NCI-H1436 treated with DMSO at 0.1 percent for 48 hours (cell line): ENCODE data around the gene TANGO6.

Source experiments
- DNase-seq: peaks from one replicate; lab custom pipeline; 2025; lab: John Stamatoyannopoulos, UW

TANGO6 gene

GRCh38 chr16:68843482-68844210 lies at the start of gene TANGO6:
TSS of gene TANGO6 (plus strand) at chr16:68843531. CDS start at chr16:68843618, 87 bp downstream.
- peak; percentile 7 for DNase-seq

DNA sequence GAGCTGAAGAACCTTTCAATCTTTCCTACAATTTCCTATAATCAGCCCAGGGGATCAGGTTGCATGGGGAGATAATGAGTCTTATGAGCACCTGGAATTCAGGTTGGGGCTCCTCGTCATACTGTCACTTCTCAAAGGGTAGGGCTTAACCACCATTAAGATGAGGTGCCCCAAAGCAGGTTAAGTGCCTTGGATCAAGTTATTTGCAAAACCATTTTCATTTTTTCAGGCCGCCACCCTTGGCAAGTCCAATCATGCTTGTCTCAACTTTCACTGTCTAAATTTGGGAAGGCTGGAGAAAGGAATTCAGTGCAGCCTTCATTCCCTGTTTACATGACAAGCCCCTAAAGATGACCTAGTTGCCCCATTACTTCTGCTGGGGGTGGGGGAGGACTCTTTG lies 44.9 kb upstream of the TANGO6 start:
- peak; percentile 9 for DNase-seq

GRCh38 chr16:68800257-68800875 lies 43.0 kb upstream of the TANGO6 start:
- no peak for DNase-seq

GRCh38 chr16:68802190-68802589 lies 41.1 kb upstream of the TANGO6 start:
- no peak for DNase-seq

DNA sequence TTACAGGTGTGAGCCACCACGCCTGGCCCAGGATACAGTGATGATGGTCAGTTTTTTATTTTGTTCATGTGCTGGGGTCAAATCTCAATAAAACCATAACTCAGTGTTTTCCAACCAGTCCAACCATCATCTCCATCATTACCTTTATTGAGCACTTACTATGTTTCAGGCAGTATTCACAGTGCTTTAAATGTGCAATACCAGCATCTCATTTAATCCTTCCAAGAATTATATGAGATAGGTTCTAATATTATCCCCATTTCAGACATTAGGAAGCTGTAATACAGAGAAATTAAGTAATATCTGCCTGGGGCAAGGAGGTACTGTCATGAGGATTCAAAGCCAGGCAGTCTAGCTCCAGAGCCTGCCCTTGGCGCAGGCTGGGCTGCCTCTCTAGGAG lies 36.9 kb upstream of the TANGO6 start:
- DNase-seq: no peak

DNA sequence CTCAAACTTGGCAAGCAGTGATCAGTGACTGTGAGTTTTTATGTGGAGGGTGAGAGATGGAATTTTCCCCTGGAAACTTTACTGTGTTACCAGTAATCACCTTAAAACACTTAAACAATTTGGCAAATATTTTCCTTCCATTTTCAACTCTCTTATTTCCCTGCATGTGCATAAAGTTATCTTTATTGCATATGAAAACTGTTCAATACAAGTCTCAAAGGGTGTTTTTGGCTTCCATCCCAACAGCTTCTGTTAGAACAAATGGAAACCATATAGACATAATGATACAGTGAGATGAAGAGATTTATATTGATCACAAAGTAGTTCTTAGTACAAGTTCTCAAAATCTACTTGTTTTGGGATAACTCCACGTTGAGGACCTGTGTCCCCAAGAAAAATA lies 36.4 kb upstream of the TANGO6 start:
- no peak for DNase-seq

DNA sequence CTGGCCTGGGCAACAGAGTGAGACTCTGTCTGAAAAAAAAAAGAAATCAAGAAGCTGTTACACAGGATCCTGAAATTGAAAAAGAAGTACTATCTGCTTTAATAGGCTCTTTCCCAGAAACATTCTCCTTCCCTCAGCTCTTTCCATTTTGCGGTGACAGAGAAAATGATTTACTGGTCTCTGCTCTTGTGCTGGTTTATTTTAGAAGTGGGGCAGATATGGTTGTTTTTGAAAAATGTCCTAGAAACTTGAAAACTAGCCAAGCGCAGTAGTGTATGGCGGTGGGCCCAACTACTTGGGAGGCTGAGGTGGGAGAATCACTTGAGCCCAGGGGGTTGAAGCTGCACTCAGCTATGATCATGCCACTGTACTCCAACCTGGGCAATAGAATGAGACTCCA lies 28.8 kb upstream of the TANGO6 start:
- no peak for DNase-seq

DNA sequence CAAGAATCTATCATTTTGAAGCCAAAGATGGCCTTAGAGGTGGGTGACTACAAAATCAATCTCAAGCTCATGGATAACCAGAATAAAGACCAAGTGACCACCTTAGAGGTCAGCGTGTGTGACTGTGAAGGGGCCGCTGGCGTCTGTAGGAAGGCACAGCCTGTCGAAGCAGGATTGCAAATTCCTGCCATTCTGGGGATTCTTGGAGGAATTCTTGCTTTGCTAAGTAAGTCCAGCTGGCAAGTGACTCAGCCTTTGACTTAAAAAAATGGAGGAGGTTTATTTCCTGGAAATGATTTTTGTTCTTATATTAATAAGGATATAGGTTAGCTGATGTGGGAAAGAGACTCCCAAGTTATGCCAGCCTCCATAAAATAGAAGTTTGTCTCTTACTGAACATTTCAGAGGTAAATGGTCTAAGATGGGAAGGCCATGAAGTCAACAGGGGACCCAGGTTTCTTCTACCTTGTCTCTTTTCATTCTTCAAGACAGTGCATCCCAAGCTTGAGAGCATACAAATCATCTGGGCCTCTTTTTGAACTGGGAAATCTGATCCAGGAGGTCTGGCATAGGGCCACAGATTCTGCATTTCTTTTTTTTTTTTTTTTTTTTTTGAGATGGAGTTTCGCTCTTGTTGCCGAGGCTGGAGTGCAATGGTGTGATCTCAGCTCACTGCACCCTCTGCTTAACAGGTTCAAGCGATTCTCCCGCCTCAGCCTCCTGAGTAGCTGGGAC lies 19.8 kb upstream of the TANGO6 start:
- no peak for DNase-seq

- no peak for DNase-seq
Observed at GRCh38 chr16:68825427-68825826, 17.9 kb upstream of the TANGO6 start.

DNA sequence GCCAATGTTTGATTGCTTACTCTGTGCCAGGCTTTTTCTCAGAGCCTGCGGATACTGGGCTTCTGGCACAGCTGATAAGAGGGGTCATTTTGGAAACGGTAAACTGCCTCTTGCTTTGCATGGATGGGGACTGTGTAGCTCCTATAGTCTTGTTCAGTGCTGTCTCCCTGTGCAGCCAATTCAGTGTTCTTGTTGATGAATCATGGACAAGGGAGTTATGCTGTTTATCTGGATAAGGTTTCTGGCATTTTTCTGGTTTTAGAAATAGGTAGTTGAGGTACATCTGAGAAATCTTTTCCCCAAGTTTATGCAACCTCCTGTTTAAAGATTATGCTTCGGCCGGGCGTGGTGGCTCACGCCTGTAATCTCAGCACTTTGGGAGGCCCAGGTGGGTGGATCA lies 16.7 kb upstream of the TANGO6 start:
- DNase-seq: no peak

DNA sequence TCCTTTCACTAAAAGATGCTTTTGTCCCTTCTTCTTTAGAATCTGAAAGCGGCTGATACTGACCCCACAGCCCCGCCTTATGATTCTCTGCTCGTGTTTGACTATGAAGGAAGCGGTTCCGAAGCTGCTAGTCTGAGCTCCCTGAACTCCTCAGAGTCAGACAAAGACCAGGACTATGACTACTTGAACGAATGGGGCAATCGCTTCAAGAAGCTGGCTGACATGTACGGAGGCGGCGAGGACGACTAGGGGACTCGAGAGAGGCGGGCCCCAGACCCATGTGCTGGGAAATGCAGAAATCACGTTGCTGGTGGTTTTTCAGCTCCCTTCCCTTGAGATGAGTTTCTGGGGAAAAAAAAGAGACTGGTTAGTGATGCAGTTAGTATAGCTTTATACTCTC lies 10.1 kb upstream of the TANGO6 start:
- no peak for DNase-seq

DNA sequence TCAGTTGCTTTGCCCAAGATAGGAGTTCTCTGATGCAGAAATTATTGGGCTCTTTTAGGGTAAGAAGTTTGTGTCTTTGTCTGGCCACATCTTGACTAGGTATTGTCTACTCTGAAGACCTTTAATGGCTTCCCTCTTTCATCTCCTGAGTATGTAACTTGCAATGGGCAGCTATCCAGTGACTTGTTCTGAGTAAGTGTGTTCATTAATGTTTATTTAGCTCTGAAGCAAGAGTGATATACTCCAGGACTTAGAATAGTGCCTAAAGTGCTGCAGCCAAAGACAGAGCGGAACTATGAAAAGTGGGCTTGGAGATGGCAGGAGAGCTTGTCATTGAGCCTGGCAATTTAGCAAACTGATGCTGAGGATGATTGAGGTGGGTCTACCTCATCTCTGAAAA lies 8.8 kb upstream of the TANGO6 start:
- no peak for DNase-seq

DNA sequence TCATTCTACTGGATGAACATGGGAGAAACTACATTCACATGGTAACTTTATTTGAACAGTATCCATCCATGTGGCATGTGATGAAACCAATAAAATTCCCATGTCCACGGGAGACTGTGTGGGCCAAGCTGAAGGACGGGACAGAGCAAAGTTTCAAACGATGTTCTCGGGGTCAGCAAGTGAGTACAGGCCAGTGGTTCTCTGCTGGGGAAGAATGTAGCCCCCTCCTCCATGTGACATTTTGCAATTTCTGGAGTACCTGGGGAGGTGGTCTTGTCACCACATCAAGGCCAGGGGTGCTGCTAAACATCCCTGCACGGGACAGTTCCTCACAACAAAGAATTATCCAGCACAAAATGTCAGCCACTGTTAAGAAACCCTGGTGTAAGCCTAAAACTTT lies 7.4 kb upstream of the TANGO6 start:
- DNase-seq: no peak

- DNase-seq: no peak
Observed at GRCh38 chr16:68839831-68840230, 3.5 kb upstream of the TANGO6 start.

DNA sequence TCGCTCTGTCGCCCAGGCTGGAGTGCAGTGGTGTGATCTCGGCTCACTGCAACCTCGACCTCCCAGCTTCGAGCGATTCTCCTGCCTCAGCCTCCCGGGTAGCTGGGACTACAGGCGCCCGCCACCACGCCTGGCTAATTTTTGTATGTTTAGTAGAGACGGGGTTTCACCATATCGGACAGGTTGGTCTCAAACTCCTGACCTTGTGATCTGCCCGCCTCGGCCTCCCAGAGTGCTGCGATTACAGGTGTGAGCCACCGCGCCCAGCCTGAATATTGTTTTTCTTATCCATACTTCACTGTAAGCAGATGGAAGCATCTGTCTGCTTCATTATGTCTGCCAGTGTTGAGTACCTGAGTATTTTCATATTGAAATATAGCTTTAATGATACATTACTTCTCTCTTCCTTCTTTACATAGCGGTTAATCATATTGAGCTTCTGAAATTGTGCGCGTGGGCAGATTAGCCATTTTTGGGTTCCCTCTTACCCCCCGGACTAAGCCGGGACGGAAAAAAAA lies 308 bp upstream of the TANGO6 start:
- DNase-seq: peak; percentile 24

DNA sequence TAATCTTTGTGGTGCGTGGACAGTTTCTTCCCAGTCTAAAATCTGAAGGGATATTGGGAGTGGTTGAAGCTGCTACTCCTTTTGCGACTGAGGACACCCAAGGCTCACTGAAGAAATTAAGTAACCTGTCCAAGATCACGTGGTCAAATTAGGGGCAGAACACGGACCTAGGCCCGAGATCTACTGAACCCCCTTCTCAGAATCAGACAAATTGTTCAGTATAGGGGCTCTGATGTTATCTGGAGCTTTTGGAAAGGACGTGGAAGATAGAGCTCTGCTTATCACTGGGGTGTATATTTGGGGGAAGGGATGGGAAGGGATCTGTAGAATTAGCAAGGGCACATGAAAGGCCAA lies 857 bp downstream of the TANGO6 start:
- DNase-seq: no peak

GRCh38 chr16:68848786-68849185 lies 5.5 kb downstream of the TANGO6 start:
- no peak for DNase-seq

GRCh38 chr16:68850481-68850880 lies 7.2 kb downstream of the TANGO6 start:
- DNase-seq: no peak

GRCh38 chr16:68851601-68852000 lies 8.3 kb downstream of the TANGO6 start:
- no peak for DNase-seq

GRCh38 chr16:68857479-68857878 lies 14.1 kb downstream of the TANGO6 start:
- no peak for DNase-seq

DNA sequence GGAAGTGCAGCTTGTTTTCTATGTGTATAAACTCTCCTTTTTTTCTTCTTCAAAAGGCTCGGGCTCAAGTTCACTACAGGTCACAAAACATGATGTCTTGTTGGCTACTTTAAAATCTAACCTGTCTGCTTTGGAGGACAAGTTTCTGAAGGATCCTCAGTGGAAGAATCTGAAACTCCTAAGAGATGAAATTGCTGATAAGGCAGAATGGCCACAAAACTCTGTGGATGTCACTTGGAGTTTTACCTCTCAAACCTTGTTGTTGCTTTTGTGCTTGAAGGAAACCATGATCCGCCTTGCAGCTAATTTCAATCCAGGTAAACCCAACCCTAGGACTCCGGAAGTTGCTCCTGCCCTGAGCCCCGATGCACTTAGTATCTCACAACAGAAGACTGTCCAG lies 16.5 kb downstream of the TANGO6 start:
- no peak for DNase-seq

DNA sequence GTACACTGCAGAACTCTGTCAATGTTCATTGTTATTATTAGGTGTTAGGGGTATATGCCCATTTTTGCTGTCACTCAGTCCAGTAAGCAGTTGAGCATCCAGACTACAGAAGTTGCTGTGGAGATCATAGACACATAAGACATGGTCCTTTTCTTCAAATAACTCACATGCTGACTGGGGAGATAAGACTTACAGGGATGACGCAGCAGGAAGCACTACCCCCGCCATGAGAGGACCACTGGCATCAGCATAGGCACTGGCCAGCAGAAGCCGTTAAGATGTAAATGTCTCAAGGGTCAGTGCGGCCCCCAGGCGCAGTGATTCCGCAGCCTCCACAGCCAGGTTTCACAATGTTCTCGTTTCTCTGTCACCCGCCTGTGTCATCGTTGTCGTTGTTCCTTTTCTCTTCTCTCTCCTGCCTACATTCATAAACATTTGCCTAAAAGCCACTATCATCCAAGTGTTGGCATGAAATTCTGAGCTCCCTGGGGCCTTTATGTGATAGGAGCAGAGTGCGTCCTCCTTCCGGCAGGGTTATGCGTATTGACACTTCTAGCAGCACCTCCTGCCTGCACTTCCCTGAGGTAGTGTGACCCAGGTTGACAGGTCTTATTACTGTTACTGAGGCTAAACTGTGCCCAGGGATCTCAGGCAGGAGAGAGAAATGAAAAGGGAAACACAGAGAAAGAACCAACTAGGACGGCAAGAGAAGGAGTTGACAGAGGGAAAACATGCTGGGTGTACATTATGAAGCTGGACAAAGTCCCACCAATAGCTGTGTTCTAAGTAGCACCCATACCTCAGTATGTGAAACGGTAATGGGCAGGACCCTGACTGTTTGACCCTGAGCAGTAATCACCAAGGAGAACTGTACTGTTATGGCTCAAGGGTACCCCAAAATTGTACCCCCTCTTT lies 17.9 kb downstream of the TANGO6 start:
- DNase-seq: no peak
